NCI-H2227 (cell line): ENCODE results near the gene MRPL42.
A peak's percentile ranks its signal among the peaks of the same experiment; 100 is the strongest.
"Not testable (repeated sequence)": the region's sequence is repeated elsewhere in the genome, so short reads cannot be mapped to it uniquely, and the experiment has no call there.

Source experiments
- DNase-seq: peaks from one replicate; lab custom pipeline; 2025; ENCODE audit not compliant: unreplicated experiment; lab: John Stamatoyannopoulos, UW

MRPL42 gene

DNA sequence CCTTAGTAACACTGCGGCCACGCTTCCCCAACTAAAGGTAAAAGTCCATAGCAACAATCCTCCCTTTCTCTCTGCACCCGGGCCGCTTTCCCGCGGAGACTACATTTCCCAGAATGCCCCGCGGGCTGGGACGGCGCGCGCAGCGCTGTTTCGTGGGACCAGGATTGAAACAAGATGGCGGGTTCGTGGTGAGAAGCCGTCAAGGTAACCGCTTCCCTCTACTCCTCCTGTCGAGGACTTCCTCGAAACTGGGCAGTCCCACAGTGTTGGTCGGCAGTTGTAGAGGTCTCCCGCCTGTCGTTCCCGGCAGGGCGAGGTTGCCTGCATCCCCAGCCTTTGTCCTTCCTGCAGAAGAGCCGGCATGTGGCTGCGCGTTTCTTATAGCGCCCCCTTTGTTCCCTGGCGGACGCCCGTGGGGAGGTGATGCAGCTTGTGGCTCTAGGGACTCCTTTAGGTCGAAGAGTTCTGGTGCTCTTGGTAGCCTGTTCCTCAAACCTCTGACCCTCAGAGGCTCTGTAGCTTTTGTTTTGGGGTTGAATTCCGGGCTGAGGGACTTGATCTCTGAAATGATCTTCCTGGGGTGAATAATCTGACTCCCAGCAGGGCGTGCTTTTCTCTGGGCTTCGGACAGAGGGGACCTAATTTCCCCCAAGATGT is at the start of gene MRPL42:
Gene MRPL42 (plus strand): TSS at position 164 of the 657 bp plus-strand sequence. CDS start 1,772 bp downstream, outside the sequence.
- peak; percentile 95 for DNase-seq

DNA sequence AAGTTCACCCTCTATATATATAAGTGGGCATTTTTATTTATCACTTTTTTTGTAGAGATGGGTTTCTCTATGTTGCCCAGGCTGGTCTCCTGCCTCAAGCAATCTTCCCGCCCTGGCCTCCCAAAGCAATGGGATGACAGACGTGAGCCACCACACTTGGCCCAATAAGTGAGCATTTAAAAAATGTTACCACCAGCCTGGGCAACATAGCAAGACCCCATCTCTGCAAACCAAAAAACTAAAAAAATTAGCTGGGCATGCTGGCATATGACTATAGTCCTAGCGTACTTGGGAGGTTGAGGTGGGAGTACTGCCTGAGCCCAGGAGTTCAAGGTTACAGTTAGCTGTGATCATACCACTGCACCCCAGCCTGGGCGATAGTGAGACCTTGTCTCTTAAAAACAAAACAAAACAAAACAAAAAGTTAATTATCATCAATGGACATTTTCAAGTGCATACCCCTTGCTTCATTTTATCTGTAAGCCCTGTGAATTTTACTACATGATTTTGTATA is 49.3 kb upstream of the MRPL42 start:
- DNase-seq, result no peak

DNA sequence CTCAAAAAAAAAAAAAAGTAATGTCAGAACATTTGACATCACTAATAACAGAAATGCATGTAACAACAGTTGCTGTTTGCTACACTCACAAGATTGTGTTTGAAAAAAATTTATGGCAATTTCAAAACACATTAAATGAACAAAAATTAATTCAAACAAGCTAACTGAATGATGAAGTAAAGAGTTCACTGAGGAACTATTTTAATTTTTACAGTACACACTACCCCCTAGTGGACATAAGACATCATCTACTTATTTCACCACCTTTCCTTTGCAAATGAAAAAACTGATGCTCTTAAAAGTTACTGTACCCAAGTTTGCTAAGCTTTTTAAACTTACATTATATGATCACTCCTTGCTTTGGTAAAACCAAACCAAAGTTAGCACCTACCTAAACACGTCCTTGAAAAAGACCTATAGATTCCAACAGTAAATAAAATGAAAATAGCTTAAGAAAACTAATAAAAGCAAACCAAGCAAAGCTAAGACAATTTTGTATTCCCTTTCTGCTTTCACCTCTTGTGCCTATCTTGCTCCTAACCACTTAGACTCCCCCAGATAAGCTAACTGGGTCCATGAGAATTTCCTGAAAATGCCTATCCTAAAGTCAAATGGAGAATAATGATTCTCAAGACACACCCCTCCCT is 47.8 kb upstream of the MRPL42 start:
- peak; percentile 51 for DNase-seq

DNA sequence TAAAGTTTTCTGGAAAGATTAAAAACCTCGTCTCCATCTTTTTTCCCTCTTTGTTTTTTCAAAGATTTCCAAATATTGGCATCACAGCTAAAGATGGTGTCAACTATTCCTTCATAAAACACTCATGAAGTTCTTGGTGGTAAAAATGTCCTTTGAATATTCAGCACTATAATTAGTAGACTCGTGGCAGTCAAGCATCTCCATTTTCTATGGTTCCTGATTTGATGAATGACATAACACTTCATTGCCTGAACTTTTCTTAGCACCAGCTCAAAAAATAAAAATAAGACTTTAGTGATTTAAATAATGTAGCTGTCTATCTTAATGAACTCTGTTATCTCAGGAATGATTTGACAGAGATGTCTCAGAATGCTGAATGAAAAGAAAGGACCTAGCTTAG is 45.3 kb upstream of the MRPL42 start:
- no peak for DNase-seq

DNA sequence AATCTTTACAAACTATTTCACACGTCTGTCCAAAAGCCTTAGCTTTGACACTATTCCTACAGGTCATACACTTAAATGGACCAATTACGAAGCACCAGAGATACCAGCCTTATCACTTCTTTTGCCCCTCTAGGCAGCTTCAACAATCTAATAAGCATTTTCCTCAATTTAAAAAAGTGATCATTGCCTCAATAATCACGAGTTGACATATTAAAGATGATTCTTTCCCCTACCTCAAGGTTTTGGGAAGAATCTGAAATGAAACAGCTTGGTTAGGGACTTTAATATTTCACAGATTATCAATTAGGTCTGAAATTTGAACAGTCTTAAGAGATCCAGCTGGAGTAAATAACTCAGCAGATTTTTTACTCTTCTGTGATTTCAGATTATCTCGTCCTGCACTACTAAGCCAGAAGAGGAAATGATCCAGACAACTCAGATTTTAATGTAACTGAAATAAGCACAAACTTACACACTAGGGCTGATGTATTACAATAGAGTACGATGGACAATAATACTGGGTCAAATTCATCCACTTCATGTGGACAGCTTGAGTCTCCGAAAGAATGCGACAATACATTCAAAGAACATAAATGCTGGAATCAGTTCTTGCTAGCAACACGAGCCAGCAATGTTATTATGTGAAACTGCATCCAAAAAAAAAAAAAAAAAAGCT is 41.4 kb upstream of the MRPL42 start:
- no peak for DNase-seq

DNA sequence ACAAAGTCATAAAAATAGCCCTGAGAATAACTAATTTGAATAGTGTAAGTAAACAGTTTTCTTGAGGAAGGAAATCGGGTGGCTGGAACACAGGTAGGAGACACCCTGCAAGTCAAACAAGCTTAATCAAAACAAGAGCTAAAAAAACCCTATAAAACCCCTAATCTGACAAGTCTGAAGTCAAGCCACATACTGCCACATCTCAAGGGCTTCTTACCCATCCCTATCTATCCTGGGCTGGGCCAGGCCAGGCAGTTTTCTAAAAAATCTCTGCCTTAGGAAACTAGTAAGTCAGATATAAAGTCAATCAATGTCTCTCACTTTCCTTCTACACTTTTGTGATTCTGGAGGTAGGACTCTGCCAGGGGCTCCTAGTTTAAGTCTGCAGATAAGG is 40.9 kb upstream of the MRPL42 start:
- no peak for DNase-seq

DNA sequence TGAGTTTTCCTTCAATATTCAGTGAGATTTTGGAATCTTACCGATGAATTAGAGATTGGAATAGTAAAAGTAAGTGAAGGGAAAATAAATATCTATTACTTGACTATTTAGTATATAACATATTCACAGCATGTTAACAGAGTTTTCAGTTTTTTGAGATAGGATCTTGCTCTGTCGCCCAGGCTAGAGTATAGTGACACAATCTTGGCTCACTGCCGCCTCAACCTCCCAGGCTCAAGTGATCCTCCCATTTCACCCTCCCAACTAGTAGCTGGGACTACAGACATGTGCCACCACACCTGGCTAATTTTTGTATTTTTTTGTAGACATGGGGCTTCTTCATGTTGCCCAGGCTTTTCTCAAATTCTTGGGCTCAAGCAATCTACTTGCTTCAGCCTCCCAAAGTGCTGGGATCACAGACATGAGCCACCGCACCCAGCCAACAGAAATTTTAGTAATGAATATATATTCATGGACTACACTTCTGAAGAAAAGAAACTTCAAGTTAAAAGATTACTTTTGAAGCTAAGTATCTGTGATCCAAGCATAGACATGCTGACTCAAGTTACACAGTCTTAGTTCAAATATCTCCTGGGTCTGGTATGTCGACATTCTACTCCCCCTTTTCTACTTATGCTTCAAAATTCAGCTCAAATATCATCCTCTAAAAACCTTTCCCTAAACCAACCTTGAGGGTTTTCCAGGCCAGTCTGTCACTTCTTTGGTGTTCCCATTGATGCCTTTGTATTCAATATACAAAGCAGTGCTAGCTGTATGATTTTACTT is 39.3 kb upstream of the MRPL42 start:
- DNase-seq, result no peak

DNA sequence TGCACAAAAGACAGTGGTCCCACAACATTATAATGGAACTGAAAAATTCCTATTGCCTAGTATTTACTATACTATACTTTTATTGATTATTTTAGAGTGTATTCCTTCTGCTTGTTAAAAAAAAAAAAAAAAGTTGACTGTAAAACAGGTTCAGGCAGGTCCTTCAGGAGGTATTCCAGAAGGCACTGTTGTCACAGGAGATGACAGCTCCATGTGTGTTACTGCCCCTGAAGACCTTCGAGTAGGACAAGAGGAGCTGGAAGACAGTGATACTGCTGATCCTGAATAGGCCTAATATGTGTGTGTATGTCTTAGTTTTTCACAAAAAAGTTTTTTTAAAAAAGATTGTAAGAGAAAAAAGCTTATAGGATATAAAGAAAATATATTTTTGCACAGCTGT is 37.9 kb upstream of the MRPL42 start:
- no peak for DNase-seq

DNA sequence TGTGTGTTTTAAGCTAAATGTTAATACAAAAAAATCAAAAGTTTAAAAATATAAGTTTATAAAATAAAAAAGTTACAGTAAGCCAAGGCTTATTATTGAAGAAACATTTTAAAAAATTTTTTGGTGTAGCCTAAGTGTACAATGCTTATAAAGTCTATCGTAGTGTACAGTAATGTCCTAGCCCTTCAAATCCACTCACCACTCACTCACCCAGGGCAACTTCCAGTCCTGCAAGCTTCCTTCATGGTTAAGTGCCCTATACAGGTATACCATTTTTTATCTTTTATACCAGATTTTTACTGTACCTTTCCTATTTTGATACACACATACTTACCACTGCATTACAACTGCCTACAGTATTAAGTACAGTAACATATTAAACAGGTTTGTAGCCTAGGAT is 37.5 kb upstream of the MRPL42 start:
- DNase-seq, result no peak

DNA sequence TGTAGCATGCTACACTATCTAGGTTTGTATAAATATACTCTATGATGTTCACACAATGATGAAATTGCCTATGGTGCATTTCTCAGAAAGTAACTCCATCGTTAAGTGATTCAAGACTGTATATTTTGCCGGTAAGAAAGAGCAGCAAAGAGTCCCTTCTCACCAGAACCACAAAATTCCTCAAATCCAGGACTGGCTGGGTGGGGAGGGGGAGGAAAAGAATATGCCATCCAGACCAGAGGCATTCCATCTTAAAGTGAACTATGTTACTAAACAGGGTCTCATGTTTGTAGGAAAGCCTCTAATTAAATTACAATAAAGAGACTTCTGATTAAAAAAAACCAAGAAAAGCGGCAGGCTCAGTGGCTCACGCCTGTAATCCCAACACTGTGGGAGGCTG is 37.0 kb upstream of the MRPL42 start:
- no peak for DNase-seq

DNA sequence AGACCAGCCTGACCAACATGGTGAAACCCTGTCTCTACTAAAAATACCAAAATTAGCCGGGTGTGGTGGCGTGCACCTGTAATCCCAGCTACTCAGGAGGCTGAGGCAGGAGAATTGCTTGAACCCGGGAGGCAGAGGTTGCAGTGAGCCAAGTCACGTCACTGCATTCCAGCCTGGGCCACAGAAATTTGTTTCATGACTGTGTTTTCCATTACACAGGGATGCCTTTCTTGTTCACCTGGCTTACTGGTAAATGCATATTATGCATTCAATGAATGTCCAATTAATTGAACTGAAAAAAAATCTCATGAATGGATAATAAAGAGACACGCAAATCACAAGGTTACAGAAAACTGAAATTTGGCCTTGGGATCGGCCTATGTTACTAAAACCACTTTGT is 35.3 kb upstream of the MRPL42 start:
- DNase-seq, result not testable (repeated sequence)

DNA sequence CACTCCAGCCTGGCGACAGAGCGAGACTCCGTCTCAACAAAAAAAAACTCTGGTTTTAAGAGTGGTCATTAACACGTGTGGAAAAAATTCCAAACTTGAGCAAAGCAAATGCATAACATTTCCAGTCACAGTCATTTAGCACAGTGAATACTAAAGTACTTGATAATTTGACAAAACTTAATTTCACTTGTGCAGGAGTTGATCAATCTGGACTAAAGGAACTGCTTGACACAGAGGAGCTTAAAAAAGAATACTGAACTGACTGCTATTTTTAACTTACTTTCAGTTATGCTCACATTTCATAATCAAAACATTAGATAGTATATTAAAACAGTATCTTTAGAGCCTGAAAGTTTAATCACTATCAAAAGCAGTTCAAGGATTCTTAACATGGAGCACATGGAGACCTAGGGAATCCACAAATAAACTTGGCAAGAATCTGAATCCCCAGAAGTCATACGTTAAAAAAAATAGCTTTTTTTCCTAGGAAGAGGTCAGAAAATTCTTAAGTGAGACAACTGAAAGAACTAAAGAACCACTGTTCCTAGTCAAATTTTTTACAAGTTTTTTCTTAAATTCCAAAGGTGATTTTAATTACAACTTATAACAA is 33.0 kb upstream of the MRPL42 start:
- DNase-seq, result no peak

DNA sequence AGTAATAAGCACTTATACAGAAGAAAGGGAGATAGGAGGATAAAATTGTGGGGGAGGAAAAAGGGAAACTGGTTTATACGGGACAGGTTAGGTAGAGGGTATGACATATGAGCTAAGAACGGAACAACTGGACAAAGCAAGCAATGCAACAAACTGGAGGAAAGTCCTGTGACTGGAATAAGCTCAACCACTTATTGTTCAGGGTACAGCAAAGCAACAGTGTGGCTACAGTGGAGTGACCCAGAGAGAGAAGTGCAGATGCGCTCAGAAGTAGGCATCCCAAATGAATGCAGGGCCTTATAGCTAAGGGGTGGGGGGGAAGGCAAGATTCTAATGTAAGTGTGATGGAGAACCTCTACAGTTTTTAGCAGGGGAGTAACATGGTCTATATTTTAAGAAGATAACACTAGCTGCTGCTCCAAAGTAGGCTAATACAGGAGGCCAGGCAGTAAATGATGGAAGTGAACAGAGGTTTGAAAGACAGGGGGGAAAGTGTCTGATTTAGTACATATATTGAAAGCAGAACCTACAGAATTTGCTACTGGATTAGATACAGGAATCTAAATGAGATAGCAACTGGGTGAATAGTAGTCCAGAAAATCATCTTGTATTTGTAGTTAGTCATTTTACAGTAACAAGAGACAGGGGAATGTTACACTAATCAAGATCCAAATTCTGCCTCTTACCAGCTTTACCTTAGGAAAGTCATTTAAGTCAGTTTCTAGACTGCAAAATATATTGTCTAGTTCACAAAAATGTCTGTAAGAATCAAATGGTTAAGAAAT is 28.9 kb upstream of the MRPL42 start:
- no peak for DNase-seq

DNA sequence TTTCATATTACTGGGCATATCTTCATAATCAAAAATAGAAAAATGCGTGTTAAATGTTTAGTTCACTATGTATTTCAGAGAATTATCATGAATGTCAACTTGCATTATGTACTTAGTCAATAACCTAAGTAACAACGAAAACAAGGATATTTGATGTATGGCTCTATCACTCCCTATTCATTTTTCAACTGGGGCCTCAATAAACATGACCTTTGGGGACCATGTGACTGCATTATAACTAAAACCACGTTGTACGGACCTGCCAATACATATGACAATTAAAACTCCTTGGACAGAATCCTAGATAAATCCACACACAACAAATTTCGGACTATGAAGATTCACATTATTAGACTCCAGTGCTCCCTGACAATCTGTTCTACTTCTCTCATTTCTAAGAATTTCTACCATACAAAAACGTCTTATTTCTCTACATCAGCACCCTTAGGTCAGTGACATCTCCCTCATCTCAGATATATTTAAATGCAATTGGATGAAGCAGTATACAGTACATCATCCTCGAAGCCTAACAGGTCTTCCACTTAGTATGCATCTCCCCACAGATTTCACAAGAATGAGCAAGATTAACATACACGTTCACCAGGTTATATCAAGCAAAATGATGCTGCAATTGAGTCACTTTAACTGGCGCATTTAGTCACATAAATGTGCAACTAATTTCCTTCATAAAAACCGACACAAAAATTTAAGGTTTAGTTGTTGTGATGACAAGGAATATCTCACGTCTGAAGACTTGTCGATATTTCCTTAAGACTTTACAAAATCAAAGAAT is 27.1 kb upstream of the MRPL42 start:
- no peak for DNase-seq

DNA sequence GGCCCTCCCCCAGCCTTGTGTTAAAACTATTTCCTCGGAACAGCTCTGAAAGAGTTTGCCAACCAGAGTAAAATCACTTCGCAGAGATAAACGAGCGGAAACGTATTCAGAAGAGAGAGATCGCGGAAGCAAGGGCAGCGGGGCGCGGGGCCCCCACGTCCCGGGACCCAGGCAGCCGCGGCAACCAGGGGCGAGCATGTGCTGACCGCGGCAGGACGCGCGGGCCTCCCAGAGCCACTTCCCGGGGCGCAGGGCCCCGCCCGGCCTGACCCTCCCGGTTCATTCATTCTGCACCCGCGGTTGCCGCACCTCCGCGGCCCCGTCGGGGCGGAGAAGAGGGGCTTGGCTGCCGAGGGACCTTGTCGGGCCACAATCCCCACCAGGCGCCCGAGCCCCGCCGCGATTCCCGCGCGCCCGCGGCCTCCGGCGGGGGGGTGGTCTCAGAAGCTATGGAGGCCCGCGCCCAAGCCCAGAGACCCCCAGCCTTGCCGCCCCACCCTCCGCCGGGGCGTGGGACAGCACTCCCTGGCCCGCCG is 26.2 kb upstream of the MRPL42 start:
- DNase-seq, result peak; percentile 67

DNA sequence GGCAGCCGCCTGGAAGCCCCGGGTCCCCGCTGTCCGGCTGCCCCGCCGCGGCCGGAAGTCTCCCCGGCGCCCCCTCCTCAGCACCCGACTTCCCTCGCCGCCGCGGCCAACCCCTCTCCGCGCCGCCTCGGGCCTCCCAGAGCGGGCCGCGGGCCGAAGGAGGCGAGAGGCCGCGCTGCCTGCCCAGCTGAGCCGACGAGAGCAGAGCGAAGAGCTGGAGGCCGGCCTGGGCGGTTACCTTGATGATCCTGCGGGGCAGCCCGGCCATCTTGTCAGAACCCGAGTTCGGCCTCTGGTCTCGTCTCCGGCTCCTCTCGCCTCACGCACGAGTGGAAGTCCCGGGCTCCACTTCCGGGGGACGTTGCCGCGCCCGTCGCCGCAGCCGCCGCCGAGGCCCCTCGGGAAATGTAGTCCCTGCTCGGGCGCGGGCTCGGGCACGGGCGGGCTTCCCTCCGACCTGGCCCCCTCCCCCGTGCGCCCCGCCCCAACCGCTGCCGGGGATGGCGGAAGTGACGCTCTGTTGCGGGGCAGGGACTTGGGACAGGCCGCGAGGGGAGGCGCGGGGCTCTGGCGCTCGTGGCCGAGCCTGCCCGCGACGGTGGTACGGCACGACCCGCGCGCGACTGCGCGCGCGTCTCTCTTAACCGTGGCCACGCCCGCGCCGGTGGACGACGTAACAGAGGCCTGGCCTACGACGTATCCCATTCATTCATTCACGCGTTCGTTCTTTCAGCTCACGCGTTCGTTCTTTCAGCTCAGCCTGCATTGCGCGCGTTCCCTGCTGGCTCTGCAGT is 25.5 kb upstream of the MRPL42 start, which contains the start of gene UBE2N:
Gene UBE2N (minus strand): TSS at position 331 of the 794 bp plus-strand sequence. CDS start 63 bp downstream, at position 268.
- DNase-seq, result peak; percentile 99

DNA sequence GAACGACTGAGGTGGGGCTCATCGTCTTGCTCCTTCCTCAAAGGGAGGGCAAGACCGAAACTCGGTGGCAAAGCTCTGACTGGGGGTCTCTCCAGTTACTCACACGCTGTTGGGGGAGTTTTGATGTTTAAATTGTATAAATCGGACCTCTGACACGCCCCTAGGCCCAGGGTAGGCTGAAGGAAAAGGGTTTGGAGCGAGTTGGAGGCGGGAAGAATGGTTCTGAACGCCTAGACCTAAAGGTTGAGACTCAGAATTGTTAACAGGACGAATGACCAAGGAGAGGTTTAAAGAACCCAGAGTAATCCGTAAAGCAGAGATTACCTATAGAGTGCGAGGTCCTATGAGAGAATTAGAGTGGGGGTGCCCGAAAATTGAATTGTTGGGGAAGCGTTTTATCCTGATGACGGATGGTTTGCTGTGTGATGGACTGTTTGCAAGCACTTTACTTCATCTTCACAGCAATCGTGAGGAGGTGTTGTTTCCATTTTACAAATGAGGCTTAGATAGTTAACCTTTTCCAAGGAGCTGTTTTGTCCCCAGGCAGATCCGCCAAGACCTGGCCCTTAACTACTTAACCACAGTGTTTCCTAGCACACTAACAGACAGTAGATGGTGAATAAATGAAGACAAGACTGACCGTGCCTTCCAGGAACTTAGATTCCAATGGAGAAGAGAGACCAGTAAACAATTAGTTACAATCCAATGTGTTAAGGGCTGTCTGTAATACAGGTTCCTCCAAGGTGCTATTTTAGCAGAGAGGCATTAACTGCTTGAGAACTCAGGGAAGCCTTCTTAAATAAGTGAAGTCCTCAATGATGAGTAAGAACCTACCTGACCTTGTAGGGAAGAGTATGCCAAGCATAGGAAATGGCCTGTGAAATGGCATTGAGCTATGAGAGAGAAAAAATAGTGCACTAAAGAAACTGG is 24.6 kb upstream of the MRPL42 start:
- no peak for DNase-seq
